Panc1 (cell line): Measurements from ENCODE around the gene CCDC50. TPM values are rescaled to one million over a fixed set of nuclear protein-coding genes. Genes with fewer than 3 reads are reported as not detected.

Experiments
- ATAC-seq: fragments of 200-7000 bp; cut with Tn5 transposase; 2 replicates; pipeline ENCODE4 v1.9.1; 2020; ENCODE audit warnings: mild to moderate bottlenecking, moderate library complexity
- BruUV-seq: library from RNA; stranded (reverse); fragments of 400-500 nt; replicated peaks from 2 replicates; lab custom pipeline; 2021; lab: Mats Ljungman, UMichigan
- CTCF ChIA-PET: fragments of 300-600 bp; sonication (Branson Sonifier 250); formaldehyde crosslinking; loops from one replicate; lab custom pipeline; 2022; ENCODE audit warnings: antibody characterized with exemption; lab: Charles Lee
- POLR2A ChIA-PET: fragments of 300-600 bp; sonication (Branson Sonifier 250); formaldehyde crosslinking; loops from one replicate; lab custom pipeline; 2022; ENCODE audit warnings: antibody characterized with exemption; lab: Charles Lee
- DNase-seq: peaks from one replicate; pipeline ENCODE4 v3.0.0-alpha.2; 2010; ENCODE audit warnings: low read depth, low spot score
- H3K27ac ChIP-seq: 2 replicates; pipeline ENCODE4 v1.5.1; 2011; ENCODE audit warnings: mild to moderate bottlenecking, low read length, inconsistent platforms
- H3K27me3 ChIP-seq: fragments of 200-500 bp; sonication (Bioruptor generic); 2 replicates; pipeline ENCODE4 v1.6.0; 2014; ENCODE audit warnings: low read length, inconsistent platforms; ENCODE audit not compliant: control insufficient read depth, insufficient read depth
- H3K36me3 ChIP-seq: fragments of 200-500 bp; sonication (Bioruptor generic); 2 replicates; pipeline ENCODE4 v1.5.1; 2014; ENCODE audit warnings: inconsistent platforms, mild to moderate bottlenecking, low read length, moderate library complexity; ENCODE audit not compliant: control insufficient read depth, insufficient read depth
- H3K4me1 ChIP-seq: 2 replicates; pipeline ENCODE4 v1.5.1; 2011; ENCODE audit warnings: inconsistent platforms, mild to moderate bottlenecking, low read length, moderate library complexity; ENCODE audit not compliant: control insufficient read depth, insufficient read depth
- H3K4me3 ChIP-seq, 2 experiments: 2 replicates each; pipeline ENCODE4 v1.5.1; 2011 to 2012; ENCODE audit warnings: low read depth in 2 of 2, low read length in 2 of 2, mild to moderate bottlenecking in 2 of 2, inconsistent platforms in 1 of 2, moderate library complexity in 1 of 2
- H3K9me3 ChIP-seq: fragments of 200-500 bp; sonication (Bioruptor generic); 2 replicates; pipeline ENCODE4 v1.5.1; 2014; ENCODE audit warnings: low read depth, mild to moderate bottlenecking, inconsistent platforms, low read length, moderate library complexity; ENCODE audit not compliant: control insufficient read depth, insufficient read depth
- CTCF ChIP-seq: fragments of 450-650 bp; IDR thresholded peaks from 2 replicates; pipeline ENCODE4 v1.5.1; 2017; ENCODE audit warnings: mild to moderate bottlenecking
- POLR2AphosphoS5 ChIP-seq: IDR thresholded peaks from 2 replicates; pipeline ENCODE4 v1.6.1; 2012; ENCODE audit warnings: mild to moderate bottlenecking, low read depth, low read length, moderate library complexity
- REST ChIP-seq, 2 experiments: IDR thresholded peaks; 2 replicates each; pipeline ENCODE4 v1.6.1; 2011 to 2012; ENCODE audit warnings: low read depth in 2 of 2, control low read depth in 1 of 2, low read length in 1 of 2, mild to moderate bottlenecking in 1 of 2, moderate library complexity in 1 of 2; ENCODE audit not compliant: insufficient read depth in 1 of 2
- SIN3A ChIP-seq: IDR thresholded peaks from 2 replicates; pipeline ENCODE4 v1.6.1; 2012; ENCODE audit warnings: low read depth, mild to moderate bottlenecking, low read length, moderate library complexity, borderline replicate concordance; ENCODE audit not compliant: insufficient read depth
- TCF7L2 ChIP-seq: IDR thresholded peaks from 2 replicates; pipeline ENCODE4 v1.6.1; 2011; ENCODE audit warnings: mild to moderate bottlenecking, low read depth, low read length, inconsistent platforms
- in situ Hi-C: cut with HindIII; loops from 2 replicates; pipeline ENCODE4 v1.10.0; 2016; ENCODE audit warnings: low sequenced_read_pairs, low pct_unique_long_range_greater_than_20kb
- intact Hi-C: fragments of 100-400 bp; cut with micrococcal nuclease; formaldehyde crosslinking; loops from one replicate; pipeline ENCODE4 v1.10.0; 2022; ENCODE audit not compliant: unreplicated experiment
- total RNA-seq: library from RNA; stranded (reverse); gene quantifications from one replicate; pipeline ENCODE4 v1.2.1, GENCODE V29; 2021; ENCODE audit not compliant: unreplicated experiment

CCDC50 gene
- total RNA-seq, 1 experiment from 2014 or later: 89.3 TPM

GRCh38 chr3:191329654-191330529 lies 698 bp downstream of the CCDC50 start, which contains the start of gene UTS2B:
Gene UTS2B, minus strand, starts transcription at chr3:191330526. Its CDS starts 48,337 bp downstream, at chr3:191282189.
- H3K36me3 ChIP-seq: no peaks in the 10 kb centered on the region
- DNase-seq (no peak), ATAC-seq (peak; percentile 66)
- TF ChIP-seq REST (IDR thresholded peaks at IDR 0.05; ENCODE audit: insufficient read depth in 1 of 2, low read depth in 2 of 2, low read length in 1 of 2) (no peak), CTCF (no peak), SIN3A (no peak), POLR2AphosphoS5 (no peak), TCF7L2 (no peak)
- in situ Hi-C loops: no loop called here
- H3K9me3 ChIP-seq: no peaks in the 10 kb centered on the region
- peaks cover 42% of the 10 kb centered on the region for H3K4me1 ChIP-seq
- ChIA-PET CTCF (no interaction called here), POLR2A (no interaction called here)
- peak within 1 kb of the TSS; percentile 93 for H3K27ac ChIP-seq
- intact Hi-C loops: loop anchor here (10.0 kb wide), 1 partner anchor 85 kb away; no protein-coding TSS in a partner anchor
- peak within 1 kb of the TSS; percentile 71 to 81 for H3K4me3 ChIP-seq
- no TSS peak for BruUV-seq
- no peaks in the 10 kb centered on the region for H3K27me3 ChIP-seq

- ATAC-seq (peak; percentile 19; the same call in 1 of the 2 replicates), DNase-seq (peak; percentile 52)
- H3K9me3 ChIP-seq: no peaks in the 10 kb centered on the region
- peaks cover 46% of the 10 kb centered on the region for H3K4me1 ChIP-seq
- H3K4me3 ChIP-seq: peak overlapping the region; percentile 71 to 81
- H3K27ac ChIP-seq: peak overlapping the region; percentile 93
- H3K36me3 ChIP-seq: no peaks in the 10 kb centered on the region
- no peaks in the 10 kb centered on the region for H3K27me3 ChIP-seq
- TSS peak; percentile 75 for BruUV-seq
- CTCF ChIA-PET: no interaction called here
- intact Hi-C loops (loop anchor here (10.0 kb wide), 1 partner anchor 86 kb away; no protein-coding TSS in a partner anchor), in situ Hi-C loops (no loop called here)
- POLR2A ChIA-PET: no interaction called here
- TF ChIP-seq REST (IDR thresholded peaks at IDR 0.05; ENCODE audit: insufficient read depth in 1 of 2, low read depth in 2 of 2, low read length in 1 of 2) (no peak), TCF7L2 (no peak), POLR2AphosphoS5 (no peak), SIN3A (no peak), CTCF (no peak)
Observed at GRCh38 chr3:191330530-191331048, 1.4 kb downstream of the CCDC50 start.
